ENCODE results near the gene MEGF11.
"Not testable (repeated sequence)": the region's sequence is repeated elsewhere in the genome, so short reads cannot be mapped to it uniquely, and the experiment has no call there.

Gene MEGF11

DNA sequence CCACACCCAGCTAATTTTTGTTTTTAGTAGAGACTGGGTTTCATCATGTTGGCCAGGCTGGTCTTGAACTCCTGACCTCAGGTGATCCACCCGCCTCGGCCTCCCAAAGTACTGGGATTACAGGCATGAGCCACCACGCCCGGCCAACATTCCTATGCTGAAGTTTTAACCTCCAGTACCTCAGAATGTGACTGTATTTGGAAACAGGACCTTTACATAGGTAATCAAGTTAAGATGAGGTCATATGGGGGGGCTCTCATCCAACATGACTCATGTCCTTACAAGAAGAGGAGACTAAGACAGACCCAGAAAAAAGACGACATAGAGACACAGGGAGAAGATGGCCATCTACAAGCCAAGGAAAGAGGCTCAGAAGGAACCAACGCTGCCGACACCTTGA, 277.4 kb downstream of the MEGF11 start:
- not testable (repeated sequence) for DNase-seq (ENCODE audit: low spot score)

DNA sequence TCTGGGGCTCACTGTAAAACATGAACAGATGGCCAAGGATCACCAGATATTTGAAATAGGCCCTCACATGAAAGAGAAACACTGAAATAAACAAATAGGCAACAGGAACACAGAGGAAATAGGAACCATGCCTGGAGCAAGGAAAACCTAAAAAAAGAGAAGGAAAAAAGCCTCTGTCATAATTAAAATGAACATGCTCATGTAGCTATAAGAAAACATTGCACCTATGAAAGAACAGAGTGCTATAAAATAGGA, 281.9 kb downstream of the MEGF11 start:
- DNase-seq (ENCODE audit: low spot score), result no peak

DNA sequence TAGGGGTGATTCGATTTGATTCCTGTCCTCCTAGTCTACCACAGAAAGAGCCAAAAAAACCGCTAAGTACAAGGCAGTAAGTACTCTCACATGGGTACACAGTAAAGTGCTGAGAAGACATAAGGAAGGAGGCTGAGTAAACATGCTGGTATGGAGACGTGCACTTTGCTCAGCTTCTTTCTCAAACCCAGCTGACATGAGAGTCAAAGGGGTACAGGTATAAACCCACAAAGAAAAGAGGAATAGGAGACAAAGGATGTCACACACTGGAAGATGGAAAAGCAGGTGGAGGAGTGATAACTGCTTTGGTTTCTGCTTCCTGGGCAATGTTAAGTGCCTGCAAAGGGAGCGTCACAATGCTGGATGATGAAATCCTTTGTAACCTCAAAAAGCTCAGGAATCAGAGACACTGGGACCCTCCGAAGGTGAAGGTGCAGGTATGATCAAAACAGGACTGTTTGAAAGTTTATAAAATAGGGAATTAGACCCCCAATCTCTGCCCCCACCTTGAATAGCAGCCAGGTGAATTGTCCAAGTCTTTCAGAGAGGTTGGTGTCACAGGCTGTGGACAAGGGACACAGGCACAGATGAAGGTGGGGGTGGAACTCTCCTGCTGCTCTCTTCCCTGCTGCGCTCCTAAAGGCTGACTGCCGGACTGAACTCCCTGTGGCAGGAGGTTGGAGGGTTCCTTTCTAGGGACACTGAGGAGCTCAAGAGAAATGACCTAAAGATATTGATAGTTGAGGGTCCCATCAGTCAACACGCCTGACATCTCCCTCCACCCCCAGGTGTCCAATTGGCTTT, 282.4 kb downstream of the MEGF11 start:
- DNase-seq (ENCODE audit: low spot score), result no peak

DNA sequence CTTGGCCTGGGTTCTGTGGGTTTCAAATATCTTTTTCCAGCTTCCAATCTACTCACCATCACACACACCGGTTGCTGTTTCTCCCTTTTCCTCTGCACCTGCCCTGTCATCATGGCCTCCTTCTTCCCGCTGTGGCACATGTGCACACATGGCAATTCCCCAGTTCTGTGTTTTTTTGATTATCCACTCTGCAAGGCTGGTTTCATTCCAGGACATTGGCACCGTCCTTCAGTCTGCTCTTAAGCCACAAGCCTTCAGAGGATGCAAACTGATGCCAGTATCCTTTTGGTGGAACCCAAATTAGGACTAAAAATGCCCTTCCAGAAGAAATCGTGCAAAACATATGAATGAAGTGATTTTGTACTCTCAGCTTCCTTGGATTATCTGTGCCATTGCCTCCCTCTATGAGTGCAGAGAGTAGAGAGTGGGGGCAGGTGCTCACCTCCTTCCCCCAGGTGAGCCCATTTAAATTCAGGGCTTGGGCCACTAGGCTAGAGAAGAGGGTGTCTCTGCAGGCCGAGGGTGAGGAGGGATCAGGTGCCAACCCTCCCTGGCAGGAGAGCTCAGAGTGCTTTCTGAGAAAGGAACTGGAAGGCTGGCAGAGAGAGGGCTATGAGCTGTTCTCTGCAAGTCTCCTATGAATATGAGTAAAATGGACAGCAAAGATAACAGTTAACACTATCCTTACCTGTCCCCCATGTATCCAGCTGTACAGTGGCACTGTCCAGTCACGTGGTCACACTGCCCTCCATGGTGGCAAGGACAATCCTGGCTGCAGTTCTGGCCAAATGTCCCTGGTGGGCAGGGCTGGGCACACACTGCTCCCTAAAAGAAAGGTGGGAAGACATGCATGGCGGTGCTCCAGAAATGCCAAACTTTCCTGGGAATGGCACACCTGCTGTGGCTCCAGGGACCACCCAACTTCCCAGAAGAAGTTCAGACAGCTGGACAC, 283.4 kb downstream of the MEGF11 start:
- no peak for DNase-seq (ENCODE audit: low spot score)

DNA sequence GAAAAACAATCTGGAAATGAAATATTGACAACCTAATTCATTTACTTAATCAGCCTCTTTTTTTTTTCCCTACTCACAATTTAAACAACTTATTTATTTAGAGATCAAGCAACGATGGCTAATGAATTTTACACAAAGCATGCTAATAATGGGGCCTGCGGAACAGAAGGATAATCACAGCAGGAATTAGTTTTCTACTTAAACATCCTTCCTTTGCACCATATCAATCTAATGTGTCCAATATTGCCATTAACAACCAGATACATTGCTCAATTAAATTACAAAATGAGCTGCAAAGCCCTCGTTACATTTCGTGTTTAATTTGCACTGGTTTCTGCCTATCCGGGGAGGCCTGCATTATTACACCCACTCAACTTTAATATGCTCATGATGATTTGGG, 285.0 kb downstream of the MEGF11 start:
- no peak for DNase-seq (ENCODE audit: low spot score)

DNA sequence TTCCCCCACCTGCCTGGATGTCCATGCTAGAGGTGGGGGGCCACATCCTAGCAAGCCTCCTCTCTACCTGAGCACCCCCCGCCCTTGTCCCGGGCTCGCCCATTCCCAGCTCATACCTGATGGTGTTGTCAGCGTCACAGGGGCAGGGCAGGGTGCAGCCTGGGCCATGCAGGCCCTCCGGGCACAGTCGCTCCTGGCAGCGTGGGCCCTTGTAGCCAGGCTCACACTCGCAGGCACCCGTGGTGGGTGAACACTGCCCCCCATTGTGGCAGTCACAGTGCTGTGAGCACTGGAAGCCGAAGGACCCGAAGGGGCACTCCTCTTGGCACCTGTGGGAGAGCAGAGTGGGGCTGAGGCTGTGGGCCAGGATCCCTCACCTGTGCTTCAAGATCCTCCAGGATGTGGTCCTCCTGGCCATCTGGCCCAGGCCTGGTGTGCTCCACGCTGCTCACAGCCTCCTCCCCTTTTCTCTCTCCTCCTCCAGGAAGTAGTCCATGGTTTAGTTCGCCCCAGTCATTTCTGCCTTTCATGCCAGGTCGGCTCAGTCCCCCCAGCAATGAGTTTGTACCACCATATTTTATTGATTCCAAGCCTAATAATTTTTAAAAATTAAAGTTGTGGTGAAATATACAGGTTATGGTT, 288.6 kb downstream of the MEGF11 start:
- DNase-seq (ENCODE audit: low spot score), result no peak

DNA sequence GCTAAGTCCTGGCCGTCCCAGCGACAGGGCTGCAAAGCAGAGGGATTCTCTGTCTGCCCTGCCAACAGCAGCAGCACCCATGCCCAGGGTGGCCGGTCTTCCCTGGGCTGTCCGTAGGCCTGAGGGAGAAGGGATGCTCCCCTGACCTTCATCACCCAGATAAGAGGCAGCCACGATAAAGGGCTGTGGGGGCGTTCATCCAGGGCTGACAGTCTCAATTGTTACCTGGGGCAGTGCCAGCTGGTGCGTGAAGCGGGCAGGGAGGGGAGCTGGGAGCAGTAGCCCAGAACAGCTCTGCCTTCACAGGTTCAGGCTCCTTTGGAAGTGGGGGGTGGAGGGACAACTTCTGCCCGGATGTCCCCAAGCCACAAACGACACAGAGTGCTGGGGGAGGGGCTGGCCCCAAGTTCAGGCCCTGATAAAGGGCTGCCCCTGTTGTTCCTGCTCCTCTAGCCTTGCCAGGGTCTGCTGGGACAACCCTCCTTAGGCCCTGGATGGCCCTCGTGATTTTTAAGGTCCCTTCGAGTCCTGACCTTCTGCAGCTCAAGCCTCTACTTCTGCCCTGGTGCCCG, 289.6 kb downstream of the MEGF11 start:
- DNase-seq (ENCODE audit: low spot score), result no peak

DNA sequence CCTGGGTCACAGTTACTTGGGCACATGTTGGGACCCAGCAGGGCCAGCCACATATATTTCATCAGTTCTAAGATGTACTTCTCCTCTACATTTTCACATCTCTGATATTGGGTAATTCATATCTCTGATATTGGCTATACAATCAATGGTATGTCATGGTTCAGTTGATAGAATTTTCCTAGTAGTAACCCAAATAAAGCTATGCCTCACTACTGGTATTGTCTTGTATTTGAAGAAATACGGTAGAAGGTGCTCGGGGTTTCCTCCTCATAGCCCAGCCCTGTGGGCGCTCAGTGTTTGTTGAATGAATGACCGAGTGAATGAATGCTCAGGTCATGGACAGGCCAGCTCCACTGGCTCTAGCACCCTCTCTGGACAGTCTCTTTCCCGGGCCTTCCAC, 290.2 kb downstream of the MEGF11 start:
- no peak for DNase-seq (ENCODE audit: low spot score)

DNA sequence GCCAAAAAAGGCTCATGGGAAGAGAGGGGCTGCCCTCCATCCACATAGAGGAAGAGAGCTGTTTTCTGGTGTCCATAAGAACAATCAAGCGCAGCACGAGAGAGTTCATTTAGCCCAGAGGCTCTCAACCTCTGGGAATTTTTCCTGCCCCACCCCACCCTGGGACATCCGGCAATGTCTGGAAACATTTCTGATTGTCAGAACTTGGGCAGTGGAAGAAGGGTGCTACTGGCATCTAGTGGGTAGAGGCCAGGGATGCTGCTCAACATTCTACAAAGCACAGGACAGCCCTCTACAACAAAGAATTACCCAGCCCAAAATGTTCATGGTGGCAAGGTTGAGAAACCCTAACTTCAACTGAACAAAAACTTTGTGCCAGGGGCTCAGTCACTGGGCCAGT, 291.4 kb downstream of the MEGF11 start:
- DNase-seq (ENCODE audit: low spot score), result no peak

DNA sequence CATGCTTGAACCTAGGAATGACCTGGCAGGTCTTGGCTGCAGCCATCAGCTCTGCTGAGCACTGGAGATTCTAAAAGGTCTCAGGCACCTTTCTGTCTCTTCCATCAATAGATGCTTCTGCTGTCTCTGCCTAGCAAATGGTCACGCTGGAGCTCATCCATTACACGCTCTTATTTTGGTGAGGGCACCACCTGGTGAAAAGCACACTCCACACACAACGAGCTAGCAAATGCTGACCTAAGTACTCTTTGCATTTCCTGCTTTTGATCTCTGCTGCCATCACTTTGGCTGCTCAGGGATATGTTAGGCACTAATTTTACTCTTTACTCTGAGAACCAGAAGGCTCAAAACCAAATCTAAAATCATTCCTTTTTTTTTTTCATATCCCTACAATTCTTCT, 293.0 kb downstream of the MEGF11 start:
- DNase-seq (ENCODE audit: low spot score), result no peak

DNA sequence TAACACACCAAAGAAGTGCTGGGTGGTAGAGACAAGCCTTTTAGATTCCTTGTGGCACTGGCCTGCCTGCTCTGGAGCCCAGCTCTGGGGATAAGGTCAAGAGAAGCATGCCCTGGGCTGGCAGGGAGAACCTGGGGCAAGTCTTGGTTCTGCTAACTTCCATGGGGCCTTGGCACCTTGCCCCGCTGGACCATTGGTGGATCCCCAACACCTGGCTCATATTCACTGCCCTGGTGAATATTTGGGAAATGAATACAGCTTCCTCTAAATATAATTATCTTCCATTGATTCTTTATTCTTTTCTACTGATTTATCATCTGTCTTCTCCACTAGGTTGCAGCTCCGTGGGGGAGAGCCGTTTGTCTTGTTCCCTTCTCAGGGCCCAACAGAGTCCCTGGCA, 294.7 kb downstream of the MEGF11 start:
- no peak for DNase-seq (ENCODE audit: low spot score)

DNA sequence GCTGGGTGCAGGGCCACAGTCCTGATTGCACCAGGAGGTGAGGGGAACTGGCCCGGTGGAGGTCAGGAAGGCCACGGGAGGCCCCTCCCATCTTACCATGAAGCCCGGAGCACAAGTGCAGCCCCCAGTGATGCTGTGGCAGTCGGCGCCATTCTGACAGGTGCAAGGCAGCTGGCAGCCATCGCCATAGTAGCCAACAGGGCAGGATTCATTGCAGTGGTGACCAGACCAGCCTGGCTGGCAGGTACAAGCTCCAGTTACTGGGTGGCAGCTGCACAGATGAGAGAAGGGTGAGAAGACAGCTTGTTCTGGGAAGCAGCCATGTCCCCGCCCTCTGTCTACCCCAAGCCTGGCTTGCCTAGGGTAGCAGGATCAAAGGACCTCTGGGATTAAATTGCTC, 296.1 kb downstream of the MEGF11 start:
- no peak for DNase-seq (ENCODE audit: low spot score)

DNA sequence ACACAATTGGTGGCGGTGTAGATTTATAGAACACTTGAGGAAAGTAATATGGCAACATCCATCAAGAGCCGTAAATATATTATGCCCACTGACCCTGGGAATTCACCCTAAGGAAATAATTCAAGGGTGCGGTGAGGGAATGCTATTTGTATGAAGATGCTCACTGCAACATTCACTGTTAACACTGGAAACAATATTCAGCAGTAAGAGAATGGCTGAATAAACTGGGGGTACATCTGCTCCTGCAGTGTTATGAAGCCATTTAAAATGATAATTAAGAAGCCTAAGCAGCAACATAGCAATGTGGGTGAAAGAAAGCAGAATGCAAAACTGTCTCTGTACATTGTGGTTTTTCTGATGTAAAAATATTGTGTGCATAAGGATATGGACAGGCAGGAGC, 296.7 kb downstream of the MEGF11 start:
- no peak for DNase-seq (ENCODE audit: low spot score)

DNA sequence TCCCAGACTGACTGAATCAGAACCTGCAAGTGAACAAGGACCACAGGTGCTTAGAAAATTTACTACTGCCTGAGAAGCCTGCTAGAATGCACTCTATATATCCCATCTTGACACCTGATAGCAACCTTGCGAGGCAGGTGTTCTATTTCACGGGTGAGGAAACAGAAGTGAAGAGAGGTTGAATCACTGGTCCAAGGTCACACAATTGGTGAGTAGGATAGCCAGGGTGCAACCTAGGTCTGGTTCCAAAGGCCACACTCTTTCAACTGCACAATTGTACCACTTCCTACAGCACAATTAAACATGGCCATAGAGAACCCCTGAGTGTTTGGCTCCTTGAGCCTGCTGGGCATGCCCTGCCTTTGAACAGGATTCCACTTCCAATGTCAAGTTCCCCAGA, 297.2 kb downstream of the MEGF11 start:
- no peak for DNase-seq (ENCODE audit: low spot score)

DNA sequence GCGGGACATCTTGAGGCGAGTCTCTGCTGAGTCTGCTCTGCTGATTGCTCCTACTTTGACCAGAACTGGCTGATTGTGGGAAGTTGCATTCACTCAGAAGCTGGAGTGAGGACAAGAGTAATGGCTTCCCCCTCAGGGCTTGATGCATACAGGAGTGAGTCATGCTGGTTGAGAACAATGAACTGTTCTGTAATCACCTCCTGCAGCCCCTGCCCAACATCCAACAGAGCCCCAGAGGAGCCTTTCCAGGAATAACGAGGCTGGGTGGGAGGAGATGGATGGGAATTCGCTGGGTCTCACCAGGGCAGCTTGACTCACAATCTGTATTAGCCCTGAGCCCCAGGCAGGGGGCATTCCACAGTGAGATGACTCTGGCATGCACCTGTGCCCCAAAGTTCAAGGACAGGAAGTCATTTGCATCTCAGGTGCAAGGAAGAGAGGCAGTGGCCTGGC, 299.2 kb downstream of the MEGF11 start:
- DNase-seq (ENCODE audit: low spot score), result no peak

DNA sequence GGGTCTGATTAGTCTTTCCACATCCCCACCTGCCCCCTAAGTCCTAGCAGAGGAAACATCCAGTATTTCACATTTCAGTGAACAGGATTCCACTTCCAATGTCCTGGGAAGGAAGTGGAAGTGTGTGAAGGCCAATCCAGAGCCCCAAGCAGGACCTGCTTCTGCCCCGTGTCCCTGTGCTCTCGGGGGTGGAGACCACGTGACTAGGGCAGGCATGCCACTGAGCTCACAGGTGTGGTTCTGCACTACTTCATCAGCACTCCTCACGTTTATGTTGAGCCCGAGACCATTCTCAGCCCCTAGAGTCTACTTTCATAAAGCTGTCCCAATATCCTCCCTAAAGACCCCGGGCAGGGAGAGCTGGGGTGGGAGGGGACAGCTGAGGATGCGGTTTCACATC, 299.9 kb downstream of the MEGF11 start:
- no peak for DNase-seq (ENCODE audit: low spot score)

DNA sequence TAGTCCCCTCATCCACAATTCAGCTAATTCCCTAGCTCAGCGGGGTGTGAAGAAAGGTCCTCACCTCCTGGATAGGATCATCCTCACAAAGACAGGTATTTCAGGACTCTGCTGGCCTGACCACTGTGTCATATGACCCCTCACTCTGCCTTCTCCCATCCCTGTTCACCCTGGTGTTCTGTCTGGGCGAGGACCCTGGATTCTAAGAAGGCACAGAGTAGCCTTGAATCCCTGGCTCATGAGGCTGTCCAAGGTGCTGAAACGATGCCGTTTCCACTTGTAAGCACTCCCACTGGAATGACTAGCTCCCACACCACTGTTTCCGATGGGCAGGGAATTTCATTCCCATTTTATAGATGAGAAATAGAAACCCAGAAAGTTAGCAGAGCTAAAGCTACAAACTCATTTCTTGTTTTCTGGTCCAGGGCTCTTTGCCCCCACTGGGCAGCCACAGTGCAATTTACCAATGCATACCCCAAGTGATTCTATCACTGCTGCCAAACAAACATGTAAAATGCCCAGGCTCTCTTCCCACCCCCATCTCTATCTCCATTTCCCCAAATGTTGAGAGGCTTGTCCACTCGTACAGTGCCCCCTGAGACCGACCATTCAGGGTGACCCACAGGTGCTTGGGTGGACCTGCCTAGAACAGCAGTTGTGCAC, 301.0 kb downstream of the MEGF11 start:
- no peak for DNase-seq (ENCODE audit: low spot score)

DNA sequence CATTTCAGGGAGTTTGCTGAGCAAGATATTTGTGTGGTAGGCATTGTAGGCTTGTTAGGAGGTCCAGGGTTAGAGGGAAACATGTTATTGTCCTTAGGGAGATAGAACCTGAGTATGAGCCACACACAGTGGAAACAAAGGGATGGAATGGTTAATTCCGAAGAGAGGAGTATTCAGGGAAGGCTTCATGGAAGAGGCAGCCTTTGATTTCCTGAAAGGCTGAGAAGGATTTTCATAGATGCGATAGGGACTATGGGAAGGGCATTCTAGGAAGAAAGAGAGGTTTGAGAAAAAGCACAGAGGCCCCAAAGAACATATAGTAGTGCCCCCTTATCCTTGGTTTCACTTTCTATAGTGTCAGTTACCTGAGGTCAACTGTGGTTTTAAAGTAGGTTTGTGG, 302.5 kb downstream of the MEGF11 start:
- DNase-seq (ENCODE audit: low spot score), result no peak

DNA sequence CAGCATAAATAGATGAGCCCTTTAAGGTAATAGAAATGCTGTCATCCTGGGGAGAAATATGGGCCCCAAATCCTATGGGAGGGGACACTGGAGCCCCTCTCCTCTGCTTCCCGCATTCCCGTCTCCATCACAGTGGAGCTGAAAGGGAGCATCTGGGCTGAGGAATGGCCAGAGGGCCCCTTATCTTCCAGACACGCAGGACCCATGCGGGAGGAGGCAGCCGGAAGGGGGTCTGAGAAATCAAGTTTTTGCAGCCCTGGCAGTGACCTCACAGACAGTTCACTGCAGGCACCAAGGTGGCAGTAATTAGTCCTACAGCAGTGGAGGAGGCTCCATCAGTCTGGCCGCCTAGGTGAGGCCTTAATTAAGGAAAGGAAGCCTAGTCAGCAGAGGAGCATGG, 304.1 kb downstream of the MEGF11 start:
- DNase-seq (ENCODE audit: low spot score), result peak; percentile 11

DNA sequence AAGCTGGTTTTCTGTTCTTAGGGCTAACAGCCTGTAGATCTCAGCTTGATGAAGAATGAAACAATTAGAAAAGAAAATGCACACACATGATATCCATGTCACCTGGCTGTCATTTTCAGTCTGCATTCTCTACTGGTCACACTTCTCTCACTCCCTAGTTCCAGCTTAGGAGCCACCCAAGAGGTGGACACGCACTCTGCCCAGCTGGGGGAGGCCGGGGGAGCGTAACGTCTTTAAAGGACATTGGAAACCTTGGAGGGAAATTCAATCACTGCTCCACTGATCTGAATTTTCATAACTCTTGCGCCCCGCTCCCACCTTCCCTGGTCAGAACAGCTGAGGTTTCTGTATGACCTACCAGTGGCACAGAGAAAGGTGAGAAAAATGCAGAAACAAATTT, 304.5 kb downstream of the MEGF11 start:
- no peak for DNase-seq (ENCODE audit: low spot score)

DNA sequence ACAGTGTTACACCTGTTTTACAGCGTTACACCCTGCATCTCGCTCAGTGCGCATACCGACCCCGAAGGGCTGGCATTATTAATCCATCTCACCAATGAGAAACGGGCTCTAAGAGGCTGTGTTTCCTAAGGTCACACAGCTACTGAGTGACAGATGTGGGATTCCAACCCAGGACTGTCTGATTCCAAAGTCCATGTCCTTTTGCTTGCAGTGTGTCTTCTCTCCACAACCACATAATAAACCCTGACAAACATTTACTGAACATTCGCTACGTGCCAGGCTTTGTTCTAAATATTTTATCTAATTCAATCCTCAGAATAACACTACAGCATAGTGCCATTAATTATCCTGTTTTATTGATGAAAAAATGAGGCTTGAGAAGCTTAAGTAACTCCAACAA, 305.2 kb downstream of the MEGF11 start:
- DNase-seq (ENCODE audit: low spot score), result no peak

DNA sequence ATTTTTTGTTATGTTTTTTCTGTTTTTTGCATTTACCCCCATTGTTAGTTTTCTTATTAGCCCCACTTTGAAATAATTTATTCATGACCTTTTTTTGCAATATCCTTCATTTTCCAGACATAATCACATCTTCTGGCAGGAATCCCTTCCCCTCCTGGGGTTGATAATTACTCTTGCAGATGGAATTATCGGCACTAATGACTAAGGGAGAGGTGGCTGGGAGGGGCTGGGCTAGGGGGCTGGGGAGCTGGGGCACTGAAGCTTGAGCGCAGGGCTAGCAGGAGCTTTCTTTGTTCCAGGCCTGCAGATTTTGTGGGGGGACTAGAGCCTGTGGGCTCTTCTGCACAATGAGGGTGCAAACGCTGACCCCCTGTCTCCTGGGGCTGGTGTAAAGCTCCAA, 306.5 kb downstream of the MEGF11 start:
- DNase-seq (ENCODE audit: low spot score), result no peak
